CD4-positive, alpha-beta T cell treated with Interleukin-12 subunit alpha and Interleukin-12 subunit beta, for 1 hour (primary cell): ENCODE data around the gene RANBP3.
"Not testable (repeated sequence)": the region's sequence is repeated elsewhere in the genome, so short reads cannot be mapped to it uniquely, and the experiment has no call there.

Source experiments
- DNase-seq: peaks from one replicate; pipeline ENCODE4 v3.0.0-alpha.2; 2020

RANBP3 gene

DNA sequence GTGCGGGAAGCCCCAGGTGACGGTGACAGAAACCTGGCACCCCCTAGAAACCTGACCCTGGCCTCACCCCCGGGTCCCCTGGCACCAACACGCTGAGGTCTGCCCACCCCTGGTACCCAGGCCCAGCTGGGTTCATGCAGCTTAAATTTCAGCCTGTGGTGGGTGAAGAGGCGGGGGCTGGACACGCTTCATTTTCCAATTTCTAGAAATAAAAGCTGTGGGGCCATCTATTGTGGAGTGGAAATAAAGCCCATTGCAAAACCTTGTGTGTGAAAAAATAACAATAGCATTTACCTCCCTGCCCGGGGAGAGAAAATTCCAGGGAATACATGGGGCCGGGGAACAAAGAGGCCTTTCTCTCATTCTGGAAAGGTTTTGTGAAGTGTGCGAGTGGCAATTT is 100.1 kb downstream of the RANBP3 start:
- DNase-seq: no peak

DNA sequence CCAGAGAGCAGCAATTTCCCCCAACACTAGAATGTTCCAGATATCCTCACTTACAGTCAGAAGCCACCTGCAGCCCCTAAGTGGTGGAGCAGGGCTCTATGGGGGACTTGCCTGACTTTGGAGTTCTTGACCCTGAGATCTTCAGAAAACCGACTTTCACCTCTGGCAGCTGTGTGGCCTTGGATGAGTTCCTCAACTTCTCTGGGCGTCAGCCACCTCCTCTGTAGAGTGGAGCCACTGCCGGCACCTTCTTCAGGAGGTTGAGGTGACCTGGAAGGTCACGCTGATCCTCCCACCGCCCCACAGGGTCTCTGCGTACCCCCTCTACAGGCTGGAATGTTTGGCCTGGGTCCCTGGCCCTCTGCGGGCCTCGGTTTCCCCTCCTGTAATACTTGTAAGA is 100.5 kb downstream of the RANBP3 start:
- no peak for DNase-seq

DNA sequence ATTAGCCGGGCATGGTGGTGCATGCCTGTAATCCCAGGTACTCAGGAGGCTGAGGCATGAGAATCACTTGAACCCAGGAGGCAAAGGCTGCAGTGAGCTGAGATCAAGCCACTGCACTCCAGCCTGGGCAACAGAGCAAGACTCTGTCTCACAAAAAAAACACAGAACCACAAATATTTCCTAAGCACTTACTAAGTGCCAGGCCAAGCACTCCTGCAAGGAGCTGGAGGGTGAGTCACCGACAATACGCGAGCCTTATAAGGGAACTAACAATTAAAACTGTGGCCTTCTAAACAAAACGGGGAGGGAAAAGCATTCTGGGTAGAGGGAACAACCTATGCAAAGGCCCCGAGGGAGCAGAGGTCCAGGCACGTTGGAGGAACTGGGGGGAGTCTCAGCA is 103.4 kb downstream of the RANBP3 start:
- not testable (repeated sequence) for DNase-seq

DNA sequence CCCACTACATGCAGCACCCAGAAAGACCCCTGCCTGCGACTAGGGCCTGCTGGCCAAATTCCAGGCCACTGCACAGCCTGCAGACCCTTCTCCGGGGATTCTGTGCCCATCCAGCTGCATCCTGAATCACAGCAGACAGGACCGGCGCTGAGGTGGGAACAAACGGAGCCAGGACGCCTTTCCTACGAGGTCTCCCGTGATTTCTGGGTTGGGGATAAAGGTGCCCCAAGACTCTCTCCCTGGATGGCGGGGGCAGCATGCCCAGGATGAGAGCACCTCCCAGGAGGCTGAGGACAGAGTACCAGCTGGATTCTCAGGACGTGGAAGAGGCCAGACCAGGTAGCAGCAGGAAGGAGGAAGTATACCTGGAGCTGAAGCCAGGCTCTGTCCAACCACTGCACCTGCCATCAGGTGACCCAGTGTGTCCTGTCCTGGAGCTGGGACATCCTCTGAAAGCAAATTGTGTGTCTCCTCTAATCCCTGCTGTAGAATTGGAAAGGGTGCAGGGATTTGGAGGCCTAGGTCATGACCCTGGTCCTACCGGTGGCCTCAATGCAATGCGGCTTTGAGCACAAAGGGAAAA is 104.2 kb downstream of the RANBP3 start:
- DNase-seq: no peak

DNA sequence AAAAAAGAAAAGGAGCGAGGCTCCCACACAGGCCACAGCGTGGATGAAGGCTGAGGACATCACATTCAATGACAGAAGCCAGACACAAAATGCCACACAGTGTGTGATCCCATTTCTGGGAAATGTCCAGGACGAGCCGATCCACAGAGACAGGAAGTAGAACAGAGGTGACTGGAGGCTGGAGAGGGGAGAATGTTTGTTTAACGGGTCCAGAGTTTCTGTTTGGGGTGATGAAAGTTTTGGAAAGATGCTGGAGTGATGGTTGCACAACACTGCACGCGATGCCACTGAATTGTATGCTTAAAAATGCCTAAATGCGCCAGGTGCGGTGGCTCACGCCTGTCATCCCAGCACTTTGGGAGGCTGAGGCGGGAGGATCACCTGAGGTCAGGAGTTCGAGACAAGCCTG is 107.0 kb downstream of the RANBP3 start:
- DNase-seq: no peak

DNA sequence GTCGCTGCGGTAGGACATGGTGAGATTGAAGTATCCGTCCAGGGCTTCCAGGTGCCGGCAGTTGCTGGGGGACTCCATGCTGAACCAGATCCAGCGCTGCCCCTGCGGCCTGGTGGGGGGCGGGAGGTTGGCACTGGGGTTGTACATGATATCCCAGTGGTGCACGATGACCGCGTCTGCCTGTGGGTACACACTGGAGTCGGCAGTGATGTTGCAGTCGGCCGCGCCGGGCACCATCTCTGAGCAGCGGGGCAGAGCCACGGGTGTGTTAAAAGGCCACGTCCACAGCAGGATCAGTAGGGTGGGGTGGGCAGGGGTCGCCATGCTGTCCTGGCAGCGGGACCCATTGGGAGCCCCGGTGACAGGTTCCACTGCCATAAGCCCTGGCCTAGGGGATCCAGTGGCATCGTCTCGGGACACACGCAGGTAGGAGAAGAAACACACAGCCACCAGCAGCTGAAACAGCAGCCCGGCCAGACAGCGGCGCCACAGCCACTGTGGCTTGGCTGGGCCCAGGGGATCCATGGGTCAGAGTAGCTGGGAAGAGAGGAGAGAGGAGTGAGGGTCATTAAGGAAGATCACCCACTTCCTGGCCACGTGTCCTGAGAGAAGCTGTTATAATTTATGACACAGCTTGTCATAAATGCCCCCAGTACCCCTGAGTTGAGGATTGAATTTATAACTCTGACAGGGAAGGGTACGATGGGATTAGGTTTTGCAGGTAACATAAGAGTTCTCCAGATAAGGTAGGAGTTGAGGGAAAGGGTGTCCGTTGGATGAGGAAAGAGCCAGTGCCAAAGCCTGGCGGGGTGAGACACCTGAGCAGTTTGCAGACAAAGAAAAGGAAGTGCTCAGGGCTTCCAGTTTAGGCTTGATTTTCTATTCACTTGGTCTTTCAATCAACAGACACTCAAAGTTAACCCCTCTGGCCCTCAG is 110.5 kb downstream of the RANBP3 start:
- no peak for DNase-seq
